Transverse colon (tissue), 4 donors: ENCODE results near the gene EAF2. TPM values are rescaled to one million over a fixed set of nuclear protein-coding genes. Genes with fewer than 3 reads are reported as not detected.

Source experiments
- DNase-seq: peaks from one replicate; pipeline ENCODE4 v3.0.0-alpha.2; 2019
- H3K27ac ChIP-seq, 4 donors: fragments of 200-600 bp; sonication (generic); 2 replicates each; pipeline ENCODE4 v1.5.1; 2016 to 2018; ENCODE audit warnings: inconsistent platforms in 4 of 4
- H3K27me3 ChIP-seq: fragments of 200-600 bp; sonication (generic); 2 replicates; pipeline ENCODE4 v1.5.1; 2017; ENCODE audit warnings: inconsistent platforms
- H3K36me3 ChIP-seq, 4 donors: fragments of 200-600 bp; sonication (generic); 2 replicates each; pipeline ENCODE4 v1.5.1; 2017 to 2019; ENCODE audit warnings: inconsistent platforms in 4 of 4
- H3K4me1 ChIP-seq, 4 donors: fragments of 200-600 bp; sonication (generic); 2 replicates each; pipeline ENCODE4 v1.5.1; 2017 to 2020; ENCODE audit warnings: inconsistent platforms in 4 of 4
- H3K4me3 ChIP-seq, 4 donors: fragments of 200-600 bp; sonication (generic); 1 replicate in 1 of 4; 2 replicates in 3 of 4; pipeline versions ENCODE4 v1.5.1 to v1.6.1; 2017 to 2019; ENCODE audit warnings: inconsistent platforms in 4 of 4
- H3K9me3 ChIP-seq, 2 donors: fragments of 200-600 bp; sonication (generic); 2 replicates each; pipeline ENCODE4 v1.5.1; 2017 to 2019; ENCODE audit warnings: inconsistent platforms in 2 of 2
- EP300 ChIP-seq: sonication (generic); formaldehyde crosslinking; IDR thresholded peaks from one replicate; pipeline ENCODE4 v1.6.1; 2017; ENCODE audit warnings: antibody characterized with exemption, low read depth
- POLR2A ChIP-seq: fragments of 450-650 bp; IDR thresholded peaks from one replicate; pipeline ENCODE4 v1.6.1; 2016; ENCODE audit warnings: antibody characterized with exemption, mild to moderate bottlenecking, moderate library complexity
- POLR2AphosphoS5 ChIP-seq, 3 donors: sonication (generic); formaldehyde crosslinking; IDR thresholded peaks; one replicate each; pipeline ENCODE4 v1.6.1; 2016; ENCODE audit warnings: antibody characterized with exemption in 3 of 3
- WGBS, 2 donors: methylation state at CpG; one replicate each; pipeline ENCODE4 v1.1.5; 2018; ENCODE audit warnings: low coverage in 1 of 2; 5-methylcytosine and 5-hydroxymethylcytosine counted together
- in situ Hi-C, 4 donors: fragments of 200-750 bp; cut with MboI; loops; one replicate each; pipeline versions ENCODE4 v1.15.0 to v1.15.1; 2017; ENCODE audit warnings: low sequenced_read_pairs in 3 of 4, low pct_ligation_motif_present in 1 of 4, low pct_unique_long_range_greater_than_20kb in 1 of 4
- intact Hi-C: fragments of 100-400 bp; cut with DNase I; formaldehyde crosslinking; loops from one replicate; pipeline ENCODE4 v1.15.1; 2023; ENCODE audit warnings: low total_unique reads
- total RNA-seq, 4 donors: library from RNA; depleted of rRNA; stranded (reverse); fragments of >200 nt; gene quantifications; one replicate each; pipeline ENCODE4 v1.1.0, GENCODE V29; 2016
- TF ChIP-seq, protein P1 (sequence below), 5 experiments: fragments of 200-600 bp in 3 of 5; fragments of 450-650 bp in 2 of 5; sonication (generic) in 3 of 5; IDR thresholded peaks; 1 replicate in 2 of 5; 2 replicates in 3 of 5; pipeline ENCODE4 v1.5.1; 2016 to 2017; ENCODE audit warnings: antibody characterized with exemption in 5 of 5, inconsistent platforms in 3 of 5, mild to moderate bottlenecking in 2 of 5, moderate library complexity in 1 of 5

EAF2 gene
- total RNA-seq, 4 donors from 2014 or later = 2.2 to 26.0 (median 7.4) TPM

DNA sequence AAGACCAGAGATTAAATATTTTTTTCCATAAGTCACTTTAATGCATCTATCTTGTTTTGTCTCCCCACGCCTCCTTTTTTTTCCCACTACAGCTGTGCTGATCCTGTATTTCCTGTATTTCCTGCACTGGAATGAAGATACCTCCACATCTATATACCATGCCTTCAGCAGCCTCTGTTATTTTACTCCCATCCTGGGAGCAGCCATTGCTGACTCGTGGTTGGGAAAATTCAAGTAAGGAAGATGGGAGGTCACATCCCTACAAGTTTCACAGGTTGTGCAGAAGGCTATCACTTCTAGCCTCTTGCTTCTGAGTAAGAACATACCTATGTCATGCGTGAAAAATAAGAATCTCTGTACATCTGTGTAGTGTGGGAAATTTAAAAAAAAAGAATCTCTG lies 62.3 kb downstream of the EAF2 start:
- no peaks in the 10 kb centered on the region for H3K9me3 ChIP-seq
- no peak overlapping the region for H3K27ac ChIP-seq
- no peak overlapping the region for H3K4me3 ChIP-seq
- H3K4me1 ChIP-seq = peaks cover 0 to 9% (median 0%) of the 10 kb centered on the region in 4 donors
- H3K36me3 ChIP-seq = no peaks in the 10 kb centered on the region
- TF ChIP-seq, protein P1, sequence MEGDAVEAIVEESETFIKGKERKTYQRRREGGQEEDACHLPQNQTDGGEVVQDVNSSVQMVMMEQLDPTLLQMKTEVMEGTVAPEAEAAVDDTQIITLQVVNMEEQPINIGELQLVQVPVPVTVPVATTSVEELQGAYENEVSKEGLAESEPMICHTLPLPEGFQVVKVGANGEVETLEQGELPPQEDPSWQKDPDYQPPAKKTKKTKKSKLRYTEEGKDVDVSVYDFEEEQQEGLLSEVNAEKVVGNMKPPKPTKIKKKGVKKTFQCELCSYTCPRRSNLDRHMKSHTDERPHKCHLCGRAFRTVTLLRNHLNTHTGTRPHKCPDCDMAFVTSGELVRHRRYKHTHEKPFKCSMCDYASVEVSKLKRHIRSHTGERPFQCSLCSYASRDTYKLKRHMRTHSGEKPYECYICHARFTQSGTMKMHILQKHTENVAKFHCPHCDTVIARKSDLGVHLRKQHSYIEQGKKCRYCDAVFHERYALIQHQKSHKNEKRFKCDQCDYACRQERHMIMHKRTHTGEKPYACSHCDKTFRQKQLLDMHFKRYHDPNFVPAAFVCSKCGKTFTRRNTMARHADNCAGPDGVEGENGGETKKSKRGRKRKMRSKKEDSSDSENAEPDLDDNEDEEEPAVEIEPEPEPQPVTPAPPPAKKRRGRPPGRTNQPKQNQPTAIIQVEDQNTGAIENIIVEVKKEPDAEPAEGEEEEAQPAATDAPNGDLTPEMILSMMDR (IDR thresholded peaks at IDR 0.05) = no peak
- no peak for TF ChIP-seq POLR2A
- TF ChIP-seq EP300 = no peak
- TF ChIP-seq POLR2AphosphoS5 (IDR thresholded peaks at IDR 0.05) = no peak
- intact Hi-C loops (no loop called here), in situ Hi-C loops (loop anchor here in 1 of 4 donors (25.0 kb wide), 1 partner anchor 365 kb away; no protein-coding TSS in a partner anchor)
- WGBS, 2 donors = 94 to 95% methylated on average over 3 of the region's 3 CpGs
- no peaks in the 10 kb centered on the region for H3K27me3 ChIP-seq
- no peak for DNase-seq

DNA sequence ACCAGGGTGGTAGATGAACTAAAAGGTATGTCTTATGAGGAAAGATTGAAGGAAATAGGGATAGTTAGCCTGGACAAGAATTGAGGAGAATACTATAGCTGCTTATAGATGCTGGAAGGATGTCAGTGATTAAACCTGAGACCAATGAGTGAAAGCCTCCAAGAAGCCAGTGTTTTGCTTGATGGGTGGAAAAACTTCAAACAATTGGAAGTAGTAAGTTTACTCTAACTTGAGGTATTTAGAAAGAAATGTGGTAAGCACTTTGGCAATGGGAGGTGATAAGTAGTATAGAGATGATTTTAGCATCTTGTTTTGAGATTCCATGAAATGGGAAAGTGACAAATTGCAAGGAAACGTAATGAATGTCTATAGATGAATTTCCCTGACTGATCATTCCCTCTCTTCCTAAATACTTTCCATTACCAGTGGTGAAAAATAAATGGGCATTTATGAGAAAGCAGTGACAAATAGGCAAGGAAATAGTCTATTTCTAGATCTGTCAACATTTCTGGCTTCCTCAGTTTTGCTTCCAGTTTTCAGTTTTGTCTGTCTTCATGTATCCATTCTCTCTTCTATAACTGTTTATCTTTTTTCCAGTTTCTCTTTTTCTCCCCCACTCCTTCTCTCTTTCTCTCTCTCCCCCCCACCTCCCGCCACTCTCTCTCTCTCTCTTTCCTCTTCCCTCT lies 78.4 kb downstream of the EAF2 start:
- intact Hi-C loops (no loop called here), in situ Hi-C loops (no loop called here)
- H3K36me3 ChIP-seq = no peaks in the 10 kb centered on the region
- no peaks in the 10 kb centered on the region for H3K4me1 ChIP-seq
- peak overlapping the region in 1 of 4 donors; percentile 21 for H3K27ac ChIP-seq
- H3K9me3 ChIP-seq = no peaks in the 10 kb centered on the region
- no peaks in the 10 kb centered on the region for H3K27me3 ChIP-seq
- DNase-seq = no peak
- H3K4me3 ChIP-seq = no peak overlapping the region
- TF ChIP-seq POLR2A (no peak), EP300 (no peak), POLR2AphosphoS5 (IDR thresholded peaks at IDR 0.05) (no peak)
- TF ChIP-seq, protein P1 (IDR thresholded peaks at IDR 0.05) = no peak
- 85% methylated on average over 2 of the region's 2 CpGs; no CpG with 5 or more reads in 1 of the 2 donors for WGBS, 2 donors

DNA sequence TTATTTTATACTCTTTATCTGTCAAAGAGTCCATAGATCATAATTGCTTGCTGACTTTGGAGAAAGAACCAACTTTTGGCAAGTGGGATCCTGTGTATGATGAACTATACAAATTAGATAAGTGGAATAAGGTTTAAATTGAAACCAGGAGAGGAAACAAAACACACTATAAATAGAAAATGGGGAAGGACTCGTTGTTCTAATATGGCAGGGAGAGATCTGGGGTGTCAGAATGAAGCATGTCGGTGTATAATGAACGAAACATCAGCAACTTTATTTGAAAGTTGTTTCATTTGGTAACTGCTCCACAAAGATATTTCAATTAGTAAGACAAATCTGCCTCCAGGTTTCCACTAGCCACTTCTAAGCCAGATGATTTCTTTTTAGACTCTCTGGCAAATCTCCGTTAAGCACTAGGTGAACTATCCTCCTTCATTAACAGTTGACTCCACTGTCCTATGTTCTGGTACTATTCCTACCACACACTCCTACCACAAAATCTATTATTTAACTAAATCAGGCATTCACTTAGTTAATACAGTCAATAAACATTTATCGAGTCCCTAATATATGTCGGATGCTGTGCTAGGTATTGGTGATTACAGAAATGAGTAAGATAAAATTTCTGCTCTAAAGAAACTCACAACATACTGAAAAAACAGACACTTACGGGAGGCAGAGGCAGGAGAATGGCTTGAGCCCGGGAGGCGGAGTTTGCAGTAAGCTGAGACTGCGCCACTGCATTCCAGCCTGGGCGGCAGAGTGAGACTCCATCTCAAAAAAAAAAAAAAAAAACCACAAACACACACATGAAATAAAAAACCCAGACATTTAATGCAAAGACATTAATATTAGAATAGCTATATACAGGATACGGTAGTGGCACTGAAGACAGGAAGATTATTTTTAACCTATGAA lies 79.3 kb downstream of the EAF2 start:
- Histone ChIP-seq H3K36me3 (no peaks in the 10 kb centered on the region), H3K27me3 (no peaks in the 10 kb centered on the region), H3K4me1 (no peaks in the 10 kb centered on the region), H3K27ac (peak overlapping the region in 1 of 4 donors; percentile 21), H3K4me3 (no peak overlapping the region), H3K9me3 (no peaks in the 10 kb centered on the region)
- WGBS, 2 donors = 82 to 83% methylated on average over 11 to 12 of the region's 12 CpGs
- in situ Hi-C loops = no loop called here
- TF ChIP-seq EP300 (no peak), POLR2A (no peak)
- intact Hi-C loops = no loop called here
- DNase-seq = no peak

DNA sequence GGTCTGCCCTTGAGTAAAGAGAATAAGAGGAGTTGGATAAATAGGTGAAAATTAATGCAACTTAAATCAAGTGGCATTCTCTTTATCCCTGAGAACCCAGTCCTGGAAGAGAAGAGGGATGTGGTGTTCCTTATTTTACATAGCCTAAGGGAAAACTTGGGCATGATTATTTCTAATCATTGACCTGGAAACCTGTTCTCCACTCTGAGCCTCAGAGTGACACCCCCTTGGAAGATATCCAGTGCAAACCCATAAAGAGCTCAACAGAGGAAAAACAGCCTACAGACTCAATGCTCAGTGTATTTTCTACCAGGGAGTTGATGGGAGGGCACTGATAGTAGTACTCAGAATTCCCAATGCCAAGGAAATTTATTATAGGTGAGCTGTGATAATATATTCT lies 81.2 kb downstream of the EAF2 start:
- no peaks in the 10 kb centered on the region for H3K27me3 ChIP-seq
- H3K4me1 ChIP-seq = no peaks in the 10 kb centered on the region
- H3K27ac ChIP-seq = no peak overlapping the region
- DNase-seq = no peak
- in situ Hi-C loops (no loop called here), intact Hi-C loops (no loop called here)
- H3K36me3 ChIP-seq = no peaks in the 10 kb centered on the region
- TF ChIP-seq POLR2AphosphoS5 (IDR thresholded peaks at IDR 0.05) (no peak), POLR2A (no peak), EP300 (no peak)
- TF ChIP-seq, protein P1 (IDR thresholded peaks at IDR 0.05) = no peak
- no peak overlapping the region for H3K4me3 ChIP-seq
- H3K9me3 ChIP-seq = no peaks in the 10 kb centered on the region
